NCI-H82 (cell line): ENCODE measurements around the gene VLDLR.

Source experiments
- DNase-seq: peaks from one replicate; lab custom pipeline; 2025; lab: John Stamatoyannopoulos, UW

The VLDLR gene

GRCh38 chr9:2622461-2623287 lies 1.1 kb downstream of the VLDLR start:
- DNase-seq, result peak; percentile 79

- DNase-seq, result peak; percentile 45
Measured at GRCh38 chr9:2623288-2624050, 1.9 kb downstream of the VLDLR start.

- DNase-seq, result no peak
Measured at GRCh38 chr9:2624051-2624682, 2.6 kb downstream of the VLDLR start.

- no peak for DNase-seq
Measured at GRCh38 chr9:2625427-2625826, 3.8 kb downstream of the VLDLR start.

- no peak for DNase-seq
Measured at GRCh38 chr9:2628919-2629318, 7.3 kb downstream of the VLDLR start.

- DNase-seq, result no peak
Measured at GRCh38 chr9:2630158-2630557, 8.6 kb downstream of the VLDLR start.

- no peak for DNase-seq
Measured at GRCh38 chr9:2631263-2631662, 9.7 kb downstream of the VLDLR start.

GRCh38 chr9:2634153-2634552 lies 12.6 kb downstream of the VLDLR start:
- peak; percentile 23 for DNase-seq

- peak; percentile 84 for DNase-seq
Measured at GRCh38 chr9:2634818-2635217, 13.2 kb downstream of the VLDLR start.

GRCh38 chr9:2635922-2636321 lies 14.3 kb downstream of the VLDLR start:
- DNase-seq, result no peak

- no peak for DNase-seq
Measured at GRCh38 chr9:2637390-2637789, 15.8 kb downstream of the VLDLR start.

- no peak for DNase-seq
Measured at GRCh38 chr9:2638871-2639673, 17.5 kb downstream of the VLDLR start.

GRCh38 chr9:2639786-2640185 lies 18.2 kb downstream of the VLDLR start:
- DNase-seq, result no peak

GRCh38 chr9:2640570-2640969 lies 19.0 kb downstream of the VLDLR start:
- DNase-seq, result no peak

GRCh38 chr9:2641033-2641432 lies 19.4 kb downstream of the VLDLR start:
- no peak for DNase-seq

GRCh38 chr9:2642068-2642467 lies 20.5 kb downstream of the VLDLR start:
- DNase-seq, result no peak

GRCh38 chr9:2645569-2645968 lies 24.0 kb downstream of the VLDLR start:
- no peak for DNase-seq

GRCh38 chr9:2655411-2655901 lies 33.9 kb downstream of the VLDLR start:
- DNase-seq, result no peak

GRCh38 chr9:2657427-2657826 lies 35.8 kb downstream of the VLDLR start:
- no peak for DNase-seq

- peak; percentile 24 for DNase-seq
Measured at GRCh38 chr9:2662496-2662895, 40.9 kb downstream of the VLDLR start.

- DNase-seq, result no peak
Measured at GRCh38 chr9:2663461-2664173, 42.0 kb downstream of the VLDLR start.
